Measurements from ENCODE around the gene PGLYRP4. TPM values are rescaled to one million over a fixed set of nuclear protein-coding genes. Genes with fewer than 3 reads are reported as not detected.

The PGLYRP4 gene
- total and polyA plus RNA-seq, 4 donors = not detected

DNA sequence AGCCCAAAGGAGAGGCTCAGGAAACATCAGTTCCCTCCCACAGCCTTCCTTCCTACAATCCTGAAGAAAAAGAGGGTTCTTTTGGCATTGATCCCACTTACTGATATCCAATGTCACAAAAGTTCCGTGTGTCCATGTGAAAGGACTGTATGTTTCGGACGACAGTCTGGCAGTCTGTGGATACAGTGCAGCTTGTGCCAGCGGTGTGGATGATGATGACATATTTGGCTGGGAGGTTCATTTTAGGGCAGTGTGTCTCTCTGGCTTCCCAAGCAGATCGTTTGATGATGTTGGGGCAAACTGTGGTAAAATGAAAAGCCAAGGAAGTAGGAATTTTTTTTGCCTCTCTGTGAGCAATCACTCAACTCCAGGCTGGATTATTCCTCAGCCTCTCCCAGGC, 46.3 kb downstream of the PGLYRP4 start:
- H3K27me3 ChIP-seq (ENCODE audit: control insufficient read depth in 1 of 2, insufficient read depth in 2 of 2, low read length in 1 of 2) = no peaks in the 10 kb centered on the region
- WGBS, 2 donors = 52 to 59% methylated on average over 5 of the region's 5 CpGs
- intact Hi-C loops (cut with DNase I) = no loop called here

DNA sequence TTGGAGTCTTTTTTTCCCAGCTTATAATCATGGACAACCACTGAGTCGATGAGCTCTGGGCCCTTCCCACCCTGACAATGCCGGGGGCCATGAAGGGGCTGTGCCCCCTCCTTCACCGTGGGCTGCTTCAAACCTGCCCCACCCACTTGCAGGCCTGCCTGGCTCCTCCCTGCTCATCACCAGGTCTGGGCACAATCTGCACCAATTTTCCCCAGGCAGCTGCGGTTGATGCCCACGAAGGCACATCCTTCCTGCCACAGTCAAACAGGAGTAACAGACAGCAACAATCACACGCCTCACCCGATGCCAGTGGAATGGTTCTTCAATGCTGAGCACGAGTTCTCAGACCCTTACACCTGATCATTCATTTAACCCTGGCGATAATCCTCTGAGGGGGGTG, 54.8 kb downstream of the PGLYRP4 start:
- Histone ChIP-seq H3K36me3 (ENCODE audit: control insufficient read depth in 1 of 2, insufficient read depth in 2 of 2, low read length in 1 of 2) (no peaks in the 10 kb centered on the region), H3K4me3 (ENCODE audit: low read length in 2 of 2) (no peak overlapping the region), H3K27ac (ENCODE audit: low read depth in 1 of 2, low read length in 2 of 2) (no peak overlapping the region), H3K4me1 (ENCODE audit: control insufficient read depth in 1 of 2, insufficient read depth in 2 of 2, low read length in 2 of 2) (no peaks in the 10 kb centered on the region), H3K9me3 (ENCODE audit: control insufficient read depth, low read length) (no peaks in the 10 kb centered on the region), H3K27me3 (ENCODE audit: control insufficient read depth in 1 of 2, insufficient read depth in 2 of 2, low read length in 1 of 2) (no peaks in the 10 kb centered on the region)
- no peak for DNase-seq
- intact Hi-C loops (cut with DNase I) = no loop called here
- no peak for ATAC-seq (ENCODE audit: low FRiP score)
- 77 to 83% methylated on average over 9 of the region's 9 CpGs for WGBS, 2 donors

More for the DNA sequence above, 46.3 kb downstream of the PGLYRP4 start:
- no peak overlapping the region for H3K4me3 ChIP-seq (ENCODE audit: low read length in 2 of 2)
- ATAC-seq (ENCODE audit: low FRiP score) (no peak), DNase-seq (no peak)
- H3K36me3 ChIP-seq (ENCODE audit: control insufficient read depth in 1 of 2, insufficient read depth in 2 of 2, low read length in 1 of 2) = no peaks in the 10 kb centered on the region
- H3K4me1 ChIP-seq (ENCODE audit: control insufficient read depth in 1 of 2, insufficient read depth in 2 of 2, low read length in 2 of 2) = no peaks in the 10 kb centered on the region
- peaks cover 5% of the 10 kb centered on the region for H3K9me3 ChIP-seq (ENCODE audit: control insufficient read depth, low read length)
- H3K27ac ChIP-seq (ENCODE audit: low read depth in 1 of 2, low read length in 2 of 2) = no peak overlapping the region

DNA sequence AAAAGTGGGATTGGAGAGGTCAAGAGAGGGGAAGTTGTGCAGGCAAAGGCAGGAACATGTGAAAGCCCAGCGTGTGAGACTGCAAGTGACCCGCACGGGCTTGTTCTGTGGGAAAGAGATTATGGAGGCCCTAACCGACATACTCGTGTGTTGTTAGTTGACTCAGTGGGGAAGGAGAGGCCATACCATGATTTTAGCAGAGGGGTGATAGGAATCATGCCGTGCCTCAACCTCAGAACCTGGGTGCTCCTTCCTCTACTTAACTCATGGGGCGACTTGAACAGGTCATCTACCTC, 55.2 kb downstream of the PGLYRP4 start:
- DNase-seq (no peak), ATAC-seq (ENCODE audit: low FRiP score) (no peak)
- H3K27ac ChIP-seq (ENCODE audit: low read depth in 1 of 2, low read length in 2 of 2) = no peak overlapping the region
- H3K9me3 ChIP-seq (ENCODE audit: control insufficient read depth, low read length) = no peaks in the 10 kb centered on the region
- no peaks in the 10 kb centered on the region for H3K4me1 ChIP-seq (ENCODE audit: control insufficient read depth in 1 of 2, insufficient read depth in 2 of 2, low read length in 2 of 2)
- H3K27me3 ChIP-seq (ENCODE audit: control insufficient read depth in 1 of 2, insufficient read depth in 2 of 2, low read length in 1 of 2) = no peaks in the 10 kb centered on the region
- H3K4me3 ChIP-seq (ENCODE audit: low read length in 2 of 2) = no peak overlapping the region
- H3K36me3 ChIP-seq (ENCODE audit: control insufficient read depth in 1 of 2, insufficient read depth in 2 of 2, low read length in 1 of 2) = no peaks in the 10 kb centered on the region
- intact Hi-C loops (cut with DNase I) = no loop called here
- WGBS, 2 donors = 75 to 77% methylated on average over 7 of the region's 7 CpGs

DNA sequence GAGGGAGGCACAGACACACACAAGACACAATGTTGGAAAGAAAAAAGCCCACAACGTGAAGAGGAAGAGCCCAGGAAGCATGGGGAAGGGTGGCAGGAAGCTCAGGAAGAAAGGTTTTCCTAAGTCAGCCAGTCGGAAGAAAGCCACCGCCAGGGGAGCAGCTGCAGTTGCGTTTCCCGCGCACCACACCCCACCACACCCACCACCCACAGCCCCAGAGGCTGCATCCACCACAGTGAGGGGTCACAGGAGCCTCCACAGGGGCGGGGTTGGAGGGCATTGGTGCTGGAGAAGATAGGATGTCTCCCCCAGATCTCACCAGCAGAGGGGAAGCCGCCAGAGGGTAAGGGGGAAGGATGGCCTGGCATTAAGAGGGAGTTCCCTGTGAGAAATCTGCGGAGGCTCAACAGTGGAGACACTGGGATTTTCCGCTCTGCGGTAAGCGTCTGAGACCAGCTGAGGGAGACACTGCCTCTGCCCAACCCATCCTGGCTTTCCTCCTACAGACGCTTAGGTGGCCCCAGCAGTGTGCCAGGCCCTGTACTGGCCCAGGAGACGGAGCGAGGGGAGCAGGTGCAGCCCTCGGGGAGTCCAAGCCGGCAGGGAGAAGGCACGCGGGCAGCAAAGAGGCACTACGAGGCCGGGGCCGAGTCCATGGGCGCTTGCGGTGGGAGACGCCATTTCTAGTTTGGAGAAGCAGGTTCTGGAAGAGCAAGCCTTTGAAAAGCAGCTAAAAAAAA, 55.7 kb downstream of the PGLYRP4 start:
- no peak overlapping the region for H3K27ac ChIP-seq (ENCODE audit: low read depth in 1 of 2, low read length in 2 of 2)
- DNase-seq = no peak
- intact Hi-C loops (cut with DNase I) = no loop called here

DNA sequence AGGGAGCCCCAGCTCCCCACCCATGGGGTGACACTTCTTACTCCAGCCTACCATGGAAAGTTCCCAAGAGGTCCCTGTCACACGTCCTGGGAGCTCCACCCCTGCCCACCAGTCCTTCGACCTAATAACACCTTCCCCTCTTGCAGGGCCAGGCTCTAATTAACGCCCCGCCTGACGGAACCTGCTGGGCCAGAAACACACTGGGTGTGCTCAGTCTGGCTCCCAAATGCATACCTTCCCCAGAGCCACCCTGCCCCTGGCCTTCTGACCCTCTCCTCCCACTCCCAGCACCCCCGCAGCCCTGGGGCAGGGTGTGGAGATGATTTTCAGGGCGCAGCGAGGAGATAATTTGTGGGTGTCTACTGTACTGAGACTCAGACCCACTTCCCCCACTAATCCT, 56.5 kb downstream of the PGLYRP4 start:
- Histone ChIP-seq H3K4me3 (ENCODE audit: low read length in 2 of 2) (no peak overlapping the region), H3K36me3 (ENCODE audit: control insufficient read depth in 1 of 2, insufficient read depth in 2 of 2, low read length in 1 of 2) (no peaks in the 10 kb centered on the region), H3K9me3 (ENCODE audit: control insufficient read depth, low read length) (no peaks in the 10 kb centered on the region), H3K27me3 (ENCODE audit: control insufficient read depth in 1 of 2, insufficient read depth in 2 of 2, low read length in 1 of 2) (no peaks in the 10 kb centered on the region), H3K4me1 (ENCODE audit: control insufficient read depth in 1 of 2, insufficient read depth in 2 of 2, low read length in 2 of 2) (no peaks in the 10 kb centered on the region), H3K27ac (ENCODE audit: low read depth in 1 of 2, low read length in 2 of 2) (no peak overlapping the region)
- intact Hi-C loops (cut with DNase I) = no loop called here
- no peak for DNase-seq
- no peak for ATAC-seq (ENCODE audit: low FRiP score)
- WGBS, 2 donors = 55 to 61% methylated on average over 8 of the region's 8 CpGs

More for the DNA sequence above, 55.7 kb downstream of the PGLYRP4 start:
- Histone ChIP-seq H3K36me3 (ENCODE audit: control insufficient read depth in 1 of 2, insufficient read depth in 2 of 2, low read length in 1 of 2) (no peaks in the 10 kb centered on the region), H3K9me3 (ENCODE audit: control insufficient read depth, low read length) (no peaks in the 10 kb centered on the region), H3K4me1 (ENCODE audit: control insufficient read depth in 1 of 2, insufficient read depth in 2 of 2, low read length in 2 of 2) (no peaks in the 10 kb centered on the region), H3K27me3 (ENCODE audit: control insufficient read depth in 1 of 2, insufficient read depth in 2 of 2, low read length in 1 of 2) (no peaks in the 10 kb centered on the region), H3K4me3 (ENCODE audit: low read length in 2 of 2) (no peak overlapping the region)
- 67 to 70% methylated on average over 25 of the region's 25 CpGs for WGBS, 2 donors
- ATAC-seq (ENCODE audit: low FRiP score) = no peak

DNA sequence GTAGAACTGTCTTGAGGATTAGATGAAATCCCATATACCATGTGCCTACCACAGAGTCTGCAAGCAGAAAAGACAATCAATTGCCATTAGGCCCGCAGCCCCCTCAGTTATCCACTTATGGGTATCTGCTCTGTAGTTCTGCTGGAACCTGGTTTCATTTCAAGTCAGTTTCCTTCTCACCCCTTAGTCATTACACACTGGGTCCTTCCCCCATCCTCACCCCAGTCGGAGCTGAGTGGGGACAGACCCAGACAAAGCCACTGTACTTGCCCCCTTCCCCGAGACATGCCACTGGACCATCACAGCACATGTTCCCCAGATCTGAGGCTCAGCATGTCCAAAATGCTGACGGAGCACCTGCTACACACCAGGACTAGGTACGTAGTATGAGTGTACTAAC, 57.1 kb downstream of the PGLYRP4 start:
- intact Hi-C loops (cut with DNase I) = no loop called here

DNA sequence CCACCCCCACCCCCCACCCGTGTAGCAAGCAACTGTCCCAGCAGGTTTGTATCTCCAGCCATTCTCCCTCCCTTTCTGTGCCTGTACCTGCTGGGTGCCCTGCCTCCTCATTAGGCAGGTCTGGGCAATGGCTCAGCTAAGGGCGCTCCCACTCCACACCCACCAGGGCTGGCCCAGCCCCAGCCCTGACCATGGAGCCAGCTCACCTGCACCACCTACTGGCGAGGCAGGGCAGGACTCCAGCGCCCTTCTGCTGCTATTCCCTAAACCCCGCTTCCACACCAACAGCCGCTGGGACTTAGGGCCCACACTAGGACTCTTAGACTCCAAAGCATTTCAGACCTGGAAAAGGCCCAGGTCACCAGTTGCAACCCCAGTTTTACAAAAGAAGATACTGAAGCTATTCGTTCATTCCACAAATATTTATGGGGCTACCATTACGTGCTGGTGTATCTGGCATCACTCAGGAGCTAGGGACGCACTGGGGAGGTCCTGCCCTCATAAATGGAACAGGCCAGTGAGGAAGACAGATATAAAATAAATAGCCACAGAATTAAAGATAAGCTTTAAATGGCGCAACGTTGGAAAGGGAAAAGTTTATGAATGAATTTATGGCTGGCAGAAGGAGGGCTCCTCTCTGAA, 59.9 kb downstream of the PGLYRP4 start:
- H3K9me3 ChIP-seq (ENCODE audit: control insufficient read depth, low read length) = no peaks in the 10 kb centered on the region
- H3K4me3 ChIP-seq (ENCODE audit: low read length in 2 of 2) = no peak overlapping the region
- 48 to 52% methylated on average over 11 of the region's 11 CpGs for WGBS, 2 donors
- H3K36me3 ChIP-seq (ENCODE audit: control insufficient read depth in 1 of 2, insufficient read depth in 2 of 2, low read length in 1 of 2) = no peaks in the 10 kb centered on the region
- ATAC-seq (ENCODE audit: low FRiP score) (no peak), DNase-seq (no peak)
- intact Hi-C loops (cut with DNase I) = no loop called here
- H3K27me3 ChIP-seq (ENCODE audit: control insufficient read depth in 1 of 2, insufficient read depth in 2 of 2, low read length in 1 of 2) = no peaks in the 10 kb centered on the region
- no peak overlapping the region for H3K27ac ChIP-seq (ENCODE audit: low read depth in 1 of 2, low read length in 2 of 2)
- no peaks in the 10 kb centered on the region for H3K4me1 ChIP-seq (ENCODE audit: control insufficient read depth in 1 of 2, insufficient read depth in 2 of 2, low read length in 2 of 2)

More for the DNA sequence above, 57.1 kb downstream of the PGLYRP4 start:
- no peaks in the 10 kb centered on the region for H3K36me3 ChIP-seq (ENCODE audit: control insufficient read depth in 1 of 2, insufficient read depth in 2 of 2, low read length in 1 of 2)
- H3K27me3 ChIP-seq (ENCODE audit: control insufficient read depth in 1 of 2, insufficient read depth in 2 of 2, low read length in 1 of 2) = no peaks in the 10 kb centered on the region
- no peak overlapping the region for H3K27ac ChIP-seq (ENCODE audit: low read depth in 1 of 2, low read length in 2 of 2)
- no peaks in the 10 kb centered on the region for H3K9me3 ChIP-seq (ENCODE audit: control insufficient read depth, low read length)
- ATAC-seq (ENCODE audit: low FRiP score) (no peak), DNase-seq (no peak)
- 85 to 86% methylated on average over 5 of the region's 5 CpGs for WGBS, 2 donors
- no peaks in the 10 kb centered on the region for H3K4me1 ChIP-seq (ENCODE audit: control insufficient read depth in 1 of 2, insufficient read depth in 2 of 2, low read length in 2 of 2)
- H3K4me3 ChIP-seq (ENCODE audit: low read length in 2 of 2) = no peak overlapping the region
